GM20000 (cell line): ENCODE results near the gene LRSAM1.

Experiments used
- DNase-seq: peaks from one replicate; pipeline ENCODE4 v3.0.0; 2012; ENCODE audit warnings: low spot score
- TF ChIP-seq, protein P1 (sequence below): IDR thresholded peaks from 2 replicates; pipeline ENCODE4 v1.5.1; 2012; ENCODE audit warnings: mild to moderate bottlenecking, control low read depth; ENCODE audit errors: extremely low read depth, missing control alignments

LRSAM1 gene

DNA sequence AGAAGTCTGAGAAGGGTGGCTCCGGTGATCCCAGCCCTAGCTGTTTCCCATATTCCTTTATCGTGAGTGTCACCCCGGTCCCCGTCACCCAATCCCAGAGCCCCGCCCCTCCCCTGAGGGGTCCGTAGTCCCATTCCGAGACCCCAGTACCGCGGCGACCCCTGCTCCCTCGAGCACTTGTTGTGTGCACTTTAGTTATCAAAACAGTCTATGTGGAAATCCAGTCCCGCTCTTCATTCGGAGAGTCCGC lies 223 bp downstream of the LRSAM1 start:
- TF ChIP-seq, protein P1, sequence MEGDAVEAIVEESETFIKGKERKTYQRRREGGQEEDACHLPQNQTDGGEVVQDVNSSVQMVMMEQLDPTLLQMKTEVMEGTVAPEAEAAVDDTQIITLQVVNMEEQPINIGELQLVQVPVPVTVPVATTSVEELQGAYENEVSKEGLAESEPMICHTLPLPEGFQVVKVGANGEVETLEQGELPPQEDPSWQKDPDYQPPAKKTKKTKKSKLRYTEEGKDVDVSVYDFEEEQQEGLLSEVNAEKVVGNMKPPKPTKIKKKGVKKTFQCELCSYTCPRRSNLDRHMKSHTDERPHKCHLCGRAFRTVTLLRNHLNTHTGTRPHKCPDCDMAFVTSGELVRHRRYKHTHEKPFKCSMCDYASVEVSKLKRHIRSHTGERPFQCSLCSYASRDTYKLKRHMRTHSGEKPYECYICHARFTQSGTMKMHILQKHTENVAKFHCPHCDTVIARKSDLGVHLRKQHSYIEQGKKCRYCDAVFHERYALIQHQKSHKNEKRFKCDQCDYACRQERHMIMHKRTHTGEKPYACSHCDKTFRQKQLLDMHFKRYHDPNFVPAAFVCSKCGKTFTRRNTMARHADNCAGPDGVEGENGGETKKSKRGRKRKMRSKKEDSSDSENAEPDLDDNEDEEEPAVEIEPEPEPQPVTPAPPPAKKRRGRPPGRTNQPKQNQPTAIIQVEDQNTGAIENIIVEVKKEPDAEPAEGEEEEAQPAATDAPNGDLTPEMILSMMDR = no peak
- DNase-seq = no peak

DNA sequence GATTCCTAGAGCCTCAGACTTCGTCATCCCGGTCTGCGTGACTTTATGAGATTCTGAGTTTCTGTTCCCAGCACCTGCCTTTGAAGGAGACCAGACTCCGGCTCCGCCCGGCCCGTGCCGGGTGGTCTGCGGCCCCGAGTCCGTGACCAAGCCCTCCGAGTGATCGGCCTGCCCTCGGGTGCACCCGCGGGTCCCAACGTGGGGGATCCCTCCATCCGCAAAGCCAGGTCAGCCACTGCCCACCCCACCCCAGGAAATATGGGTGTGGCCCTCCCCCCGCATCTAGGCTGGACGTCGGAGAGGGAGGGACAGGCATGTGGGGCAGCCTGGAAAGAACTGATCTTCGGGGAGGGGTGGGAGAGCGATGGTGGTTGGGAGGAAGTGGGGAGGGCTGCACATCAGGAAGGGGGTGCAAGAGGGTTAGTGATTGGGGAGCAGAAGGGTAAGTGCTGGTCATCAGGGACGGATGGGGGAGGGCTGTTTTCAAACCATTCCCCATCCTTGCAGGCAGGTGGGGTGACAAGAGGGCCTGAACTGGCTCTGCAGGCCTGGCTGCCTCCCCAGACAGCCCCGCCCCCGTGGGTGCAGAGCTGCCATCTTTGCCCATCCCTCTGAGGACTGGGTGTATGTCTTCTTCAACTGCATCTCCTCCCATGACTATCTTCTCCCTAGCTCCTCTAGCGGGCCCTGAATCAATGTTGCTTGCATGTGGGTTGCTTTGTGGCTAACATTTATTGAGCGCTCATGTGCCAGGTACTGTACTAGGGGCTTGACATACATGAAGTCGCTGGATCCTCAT lies 747 bp downstream of the LRSAM1 start:
- TF ChIP-seq, protein P1 = no peak
- peak; percentile 54 for DNase-seq

GRCh38 chr9:127452691-127453090 lies 1.4 kb downstream of the LRSAM1 start:
- TF ChIP-seq, protein P1 = no peak
- DNase-seq = no peak

DNA sequence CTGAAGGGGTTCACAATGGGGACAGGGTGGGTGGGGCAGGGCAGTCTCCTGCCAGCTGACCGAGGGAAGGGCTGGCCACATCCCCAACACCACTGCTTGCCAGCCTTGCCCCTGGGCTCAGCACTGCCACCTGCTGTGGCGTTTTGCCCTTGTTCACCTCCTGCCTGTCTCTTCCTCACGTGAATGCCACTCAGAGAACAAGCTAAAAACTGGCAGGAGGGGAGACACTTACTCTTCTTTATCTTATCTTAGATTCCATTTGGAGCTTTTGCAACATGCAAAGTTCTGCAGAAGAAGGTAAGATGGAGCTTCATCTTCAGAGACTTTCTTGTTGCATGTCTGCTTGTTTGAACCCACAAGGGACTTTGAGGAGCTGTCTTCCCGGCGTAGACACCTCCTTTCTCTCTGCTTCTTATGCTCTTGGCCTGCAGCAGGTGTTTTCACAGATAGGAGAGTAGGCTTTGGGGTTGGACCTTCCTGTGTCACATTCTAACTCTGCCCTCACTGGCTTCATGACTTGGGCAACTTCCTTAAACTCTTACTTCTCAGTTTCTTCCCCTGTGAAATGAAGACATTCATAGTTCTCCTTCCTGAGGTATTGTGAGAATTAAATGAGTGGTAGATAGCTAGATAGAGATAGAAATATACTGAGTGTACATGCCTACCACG lies 4.1 kb downstream of the LRSAM1 start:
- DNase-seq = no peak
- TF ChIP-seq, protein P1 = no peak

GRCh38 chr9:127457191-127457878 lies 6.0 kb downstream of the LRSAM1 start:
- TF ChIP-seq, protein P1 = no peak
- DNase-seq = no peak

DNA sequence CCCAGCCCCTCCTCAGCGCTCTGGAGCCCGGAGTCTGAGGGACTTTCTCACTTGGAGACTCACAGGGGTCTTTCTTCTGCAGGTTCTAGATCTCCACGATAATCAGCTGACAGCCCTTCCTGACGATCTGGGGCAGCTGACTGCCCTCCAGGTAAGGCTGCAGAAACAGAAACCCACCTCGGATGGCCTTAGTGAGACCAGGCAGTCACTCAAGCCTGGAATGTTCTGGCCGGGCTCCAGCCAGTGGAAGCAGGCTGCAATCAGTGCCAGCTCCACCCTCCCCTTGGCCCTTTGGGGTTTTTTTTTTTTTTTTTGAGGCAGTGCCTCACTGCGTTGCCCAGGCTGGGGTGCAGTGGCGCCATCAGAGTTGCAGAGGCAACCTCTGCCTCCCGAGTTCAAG lies 7.6 kb downstream of the LRSAM1 start:
- DNase-seq = no peak
- TF ChIP-seq, protein P1 = no peak

DNA sequence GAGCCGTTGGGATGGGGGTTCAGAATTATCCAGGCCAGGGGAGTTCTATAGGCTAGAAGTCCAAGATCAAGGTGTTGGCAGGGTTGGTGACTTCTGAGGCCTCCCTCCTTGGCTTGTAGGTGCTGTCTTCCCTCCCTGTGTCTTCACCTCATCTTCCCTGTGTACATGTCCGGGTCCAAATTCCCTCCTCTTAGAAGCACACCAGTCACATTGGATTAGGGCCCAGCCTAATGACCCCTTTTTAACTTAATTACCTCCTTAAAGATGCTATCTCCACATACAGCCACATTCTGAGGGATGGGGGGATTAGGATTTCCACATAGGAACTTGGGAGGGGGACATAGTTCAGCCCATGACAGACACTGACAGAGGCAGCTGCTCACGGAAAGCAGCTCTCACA lies 12.1 kb downstream of the LRSAM1 start:
- TF ChIP-seq, protein P1 = no peak
- DNase-seq = no peak
